ENCODE results near the gene SCN3B.

DNA sequence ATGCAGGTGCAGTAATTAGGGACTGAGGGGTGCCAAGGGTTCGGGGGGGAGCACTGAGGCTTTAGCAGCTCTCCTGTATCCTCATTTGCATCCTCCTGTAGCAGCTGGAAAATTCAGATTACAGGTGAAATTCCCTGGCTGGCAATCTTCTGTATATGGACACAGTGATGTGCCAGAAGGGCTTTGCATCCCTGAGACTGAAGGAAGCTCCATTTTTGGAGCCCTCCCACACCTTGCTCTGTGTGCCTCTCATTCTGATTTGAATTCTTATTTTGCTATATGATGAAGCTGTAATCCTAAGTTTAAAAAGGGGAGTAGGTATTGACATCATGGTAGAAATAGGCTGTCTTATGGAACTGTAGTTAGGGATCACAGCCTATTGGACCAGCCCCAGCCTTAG, 46.6 kb downstream of the SCN3B start:
- TF ChIP-seq, protein P1, sequence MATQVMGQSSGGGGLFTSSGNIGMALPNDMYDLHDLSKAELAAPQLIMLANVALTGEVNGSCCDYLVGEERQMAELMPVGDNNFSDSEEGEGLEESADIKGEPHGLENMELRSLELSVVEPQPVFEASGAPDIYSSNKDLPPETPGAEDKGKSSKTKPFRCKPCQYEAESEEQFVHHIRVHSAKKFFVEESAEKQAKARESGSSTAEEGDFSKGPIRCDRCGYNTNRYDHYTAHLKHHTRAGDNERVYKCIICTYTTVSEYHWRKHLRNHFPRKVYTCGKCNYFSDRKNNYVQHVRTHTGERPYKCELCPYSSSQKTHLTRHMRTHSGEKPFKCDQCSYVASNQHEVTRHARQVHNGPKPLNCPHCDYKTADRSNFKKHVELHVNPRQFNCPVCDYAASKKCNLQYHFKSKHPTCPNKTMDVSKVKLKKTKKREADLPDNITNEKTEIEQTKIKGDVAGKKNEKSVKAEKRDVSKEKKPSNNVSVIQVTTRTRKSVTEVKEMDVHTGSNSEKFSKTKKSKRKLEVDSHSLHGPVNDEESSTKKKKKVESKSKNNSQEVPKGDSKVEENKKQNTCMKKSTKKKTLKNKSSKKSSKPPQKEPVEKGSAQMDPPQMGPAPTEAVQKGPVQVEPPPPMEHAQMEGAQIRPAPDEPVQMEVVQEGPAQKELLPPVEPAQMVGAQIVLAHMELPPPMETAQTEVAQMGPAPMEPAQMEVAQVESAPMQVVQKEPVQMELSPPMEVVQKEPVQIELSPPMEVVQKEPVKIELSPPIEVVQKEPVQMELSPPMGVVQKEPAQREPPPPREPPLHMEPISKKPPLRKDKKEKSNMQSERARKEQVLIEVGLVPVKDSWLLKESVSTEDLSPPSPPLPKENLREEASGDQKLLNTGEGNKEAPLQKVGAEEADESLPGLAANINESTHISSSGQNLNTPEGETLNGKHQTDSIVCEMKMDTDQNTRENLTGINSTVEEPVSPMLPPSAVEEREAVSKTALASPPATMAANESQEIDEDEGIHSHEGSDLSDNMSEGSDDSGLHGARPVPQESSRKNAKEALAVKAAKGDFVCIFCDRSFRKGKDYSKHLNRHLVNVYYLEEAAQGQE (IDR thresholded peaks at IDR 0.05; ENCODE audit: insufficient read depth in 1 of 2, low read depth in 2 of 2, low read length in 2 of 2) = no peak
- TF ChIP-seq TAF1 (IDR thresholded peaks at IDR 0.05; ENCODE audit: borderline replicate concordance, insufficient read depth, low read length) = no peak
